Testis (tissue), 3 donors: Measurements from ENCODE around the gene SLC22A16. TPM values are rescaled to one million over a fixed set of nuclear protein-coding genes. Genes with fewer than 3 reads are reported as not detected.

Experiments
- DNase-seq: peaks from one replicate; pipeline ENCODE4 v3.0.0-alpha.2; 2019
- H3K27ac ChIP-seq, 2 donors: fragments of 200-600 bp; sonication (generic); one replicate each; pipeline ENCODE4 v1.5.1; 2019
- H3K27me3 ChIP-seq: fragments of 200-600 bp; sonication (generic); one replicate; pipeline ENCODE4 v1.5.1; 2019
- H3K36me3 ChIP-seq: fragments of 200-600 bp; sonication (generic); one replicate; pipeline ENCODE4 v1.5.1; 2017; ENCODE audit warnings: low read depth; ENCODE audit errors: missing control alignments
- H3K4me1 ChIP-seq: fragments of 200-600 bp; sonication (generic); one replicate; pipeline ENCODE4 v1.5.1; 2019
- H3K4me3 ChIP-seq, 2 donors: fragments of 200-600 bp; sonication (generic); one replicate each; pipeline ENCODE4 v1.5.1; 2017 to 2019
- H3K9me3 ChIP-seq: fragments of 200-600 bp; sonication (generic); one replicate; pipeline ENCODE4 v1.5.1; 2017
- POLR2A ChIP-seq: fragments of 450-650 bp; IDR thresholded peaks from one replicate; pipeline ENCODE4 v1.6.1; 2017; ENCODE audit warnings: antibody characterized with exemption, mild to moderate bottlenecking, moderate library complexity
- WGBS, 2 donors: methylation state at CpG; one replicate each; pipeline ENCODE4 v1.1.5; 2018; 5-methylcytosine and 5-hydroxymethylcytosine counted together
- intact Hi-C: fragments of 100-400 bp; cut with DNase I; formaldehyde crosslinking; loops from one replicate; pipeline ENCODE4 v1.15.1; 2023; ENCODE audit warnings: low total_unique reads
- polyA plus RNA-seq: library from polyadenylated mRNA; stranded (reverse); fragments of 350-450 nt; fragmentation: Illumina TruSeq; extraction: RNeasy Lipid Tissue Mini Kit (QIAGEN cat#74804); gene quantifications from one replicate; pipeline ENCODE4 v1.2.3, GENCODE V29; 2014; ENCODE audit warnings: low read depth, low replicate concordance; ENCODE audit not compliant: insufficient read depth
- total RNA-seq, 2 donors: library from RNA; depleted of rRNA; stranded (reverse); fragments of >200 nt; gene quantifications; one replicate each; pipeline ENCODE4 v1.2.3, GENCODE V29; 2016
- TF ChIP-seq, protein P1 (sequence below), 3 experiments: fragments of 450-650 bp in 2 of 3; fragments of 200-600 bp in 1 of 3; sonication (generic) in 1 of 3; IDR thresholded peaks; one replicate each; pipeline ENCODE4 v1.5.1; 2016 to 2019; ENCODE audit warnings: antibody characterized with exemption in 3 of 3, mild to moderate bottlenecking in 2 of 3, moderate library complexity in 1 of 3

Gene SLC22A16
- total and polyA plus RNA-seq, 3 donors from 2014 or later, result 17.2 to 49.5 (median 25.0) TPM

- Histone ChIP-seq H3K4me1 (no peaks in the 10 kb centered on the region), H3K27ac (no peak overlapping the region), H3K27me3 (no peaks in the 10 kb centered on the region), H3K9me3 (no peaks in the 10 kb centered on the region), H3K36me3 (no peaks in the 10 kb centered on the region), H3K4me3 (no peak overlapping the region)
- WGBS, 2 donors, result 88 to 94% methylated on average over 1 of the region's 1 CpG
- intact Hi-C loops, result no loop called here
- TF ChIP-seq, protein P1, sequence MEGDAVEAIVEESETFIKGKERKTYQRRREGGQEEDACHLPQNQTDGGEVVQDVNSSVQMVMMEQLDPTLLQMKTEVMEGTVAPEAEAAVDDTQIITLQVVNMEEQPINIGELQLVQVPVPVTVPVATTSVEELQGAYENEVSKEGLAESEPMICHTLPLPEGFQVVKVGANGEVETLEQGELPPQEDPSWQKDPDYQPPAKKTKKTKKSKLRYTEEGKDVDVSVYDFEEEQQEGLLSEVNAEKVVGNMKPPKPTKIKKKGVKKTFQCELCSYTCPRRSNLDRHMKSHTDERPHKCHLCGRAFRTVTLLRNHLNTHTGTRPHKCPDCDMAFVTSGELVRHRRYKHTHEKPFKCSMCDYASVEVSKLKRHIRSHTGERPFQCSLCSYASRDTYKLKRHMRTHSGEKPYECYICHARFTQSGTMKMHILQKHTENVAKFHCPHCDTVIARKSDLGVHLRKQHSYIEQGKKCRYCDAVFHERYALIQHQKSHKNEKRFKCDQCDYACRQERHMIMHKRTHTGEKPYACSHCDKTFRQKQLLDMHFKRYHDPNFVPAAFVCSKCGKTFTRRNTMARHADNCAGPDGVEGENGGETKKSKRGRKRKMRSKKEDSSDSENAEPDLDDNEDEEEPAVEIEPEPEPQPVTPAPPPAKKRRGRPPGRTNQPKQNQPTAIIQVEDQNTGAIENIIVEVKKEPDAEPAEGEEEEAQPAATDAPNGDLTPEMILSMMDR (IDR thresholded peaks at IDR 0.05), result no peak
- no peak for TF ChIP-seq POLR2A
- DNase-seq, result no peak
These were observed 8.8 kb downstream of the SLC22A16 start for GRCh38 chr6:110467566-110468140.

- TF ChIP-seq, protein P1 (IDR thresholded peaks at IDR 0.05), result no peak
- no peak for TF ChIP-seq POLR2A
- intact Hi-C loops, result no loop called here
- no peaks in the 10 kb centered on the region for H3K27me3 ChIP-seq
- no peak overlapping the region for H3K4me3 ChIP-seq
- no peaks in the 10 kb centered on the region for H3K36me3 ChIP-seq
- H3K27ac ChIP-seq, result no peak overlapping the region
- 81 to 83% methylated on average over 2 of the region's 2 CpGs for WGBS, 2 donors
- DNase-seq, result no peak
- H3K9me3 ChIP-seq, result no peaks in the 10 kb centered on the region
- no peaks in the 10 kb centered on the region for H3K4me1 ChIP-seq
These were observed 13.4 kb downstream of the SLC22A16 start for GRCh38 chr6:110462884-110463481.

DNA sequence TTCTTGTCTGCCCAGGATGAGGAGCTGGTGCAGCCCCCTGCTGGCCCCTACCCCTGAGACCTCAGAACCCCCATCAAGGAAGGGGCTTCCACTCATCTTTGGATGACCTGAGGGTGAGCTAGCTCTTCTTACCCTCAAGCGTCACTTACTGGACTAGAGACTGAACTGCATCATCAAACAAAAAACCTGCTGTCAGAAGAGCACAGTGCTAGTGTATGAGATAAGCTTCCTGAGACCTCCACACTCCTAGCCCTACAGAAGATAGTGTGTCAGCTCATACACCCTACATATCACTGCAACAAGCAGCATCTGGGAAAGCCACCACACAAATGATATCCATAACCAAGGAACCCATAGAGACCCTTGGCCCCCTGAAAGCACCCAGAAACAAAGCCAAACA is 15.0 kb downstream of the SLC22A16 start:
- WGBS, 2 donors, result 95 to 100% methylated on average over 1 of the region's 1 CpG
- intact Hi-C loops, result no loop called here
- no peak overlapping the region for H3K27ac ChIP-seq
- H3K4me3 ChIP-seq, result no peak overlapping the region
- DNase-seq, result no peak
- H3K36me3 ChIP-seq, result no peaks in the 10 kb centered on the region
- H3K4me1 ChIP-seq, result no peaks in the 10 kb centered on the region
- no peak for TF ChIP-seq POLR2A
- TF ChIP-seq, protein P1 (IDR thresholded peaks at IDR 0.05), result no peak
- no peaks in the 10 kb centered on the region for H3K9me3 ChIP-seq
- no peaks in the 10 kb centered on the region for H3K27me3 ChIP-seq

- intact Hi-C loops, result no loop called here
- H3K9me3 ChIP-seq, result no peaks in the 10 kb centered on the region
- DNase-seq, result no peak
- no peaks in the 10 kb centered on the region for H3K27me3 ChIP-seq
- H3K4me3 ChIP-seq, result no peak overlapping the region
- H3K27ac ChIP-seq, result no peak overlapping the region
- no peak for TF ChIP-seq POLR2A
- TF ChIP-seq, protein P1 (IDR thresholded peaks at IDR 0.05), result no peak
- H3K4me1 ChIP-seq, result no peaks in the 10 kb centered on the region
- H3K36me3 ChIP-seq, result no peaks in the 10 kb centered on the region
- WGBS, 2 donors, result 86 to 94% methylated on average over 2 of the region's 2 CpGs
These were observed 17.3 kb downstream of the SLC22A16 start for GRCh38 chr6:110459137-110459536.

GRCh38 chr6:110458476-110458875 is 17.9 kb downstream of the SLC22A16 start:
- 100% methylated on average over 1 of the region's 1 CpG for WGBS, 2 donors

More at GRCh38 chr6:110458476-110458875, 17.9 kb downstream of the SLC22A16 start:
- Histone ChIP-seq H3K4me1 (no peaks in the 10 kb centered on the region), H3K27me3 (no peaks in the 10 kb centered on the region), H3K36me3 (no peaks in the 10 kb centered on the region), H3K4me3 (no peak overlapping the region), H3K27ac (no peak overlapping the region), H3K9me3 (no peaks in the 10 kb centered on the region)
- no peak for DNase-seq
- no peak for TF ChIP-seq POLR2A
- TF ChIP-seq, protein P1 (IDR thresholded peaks at IDR 0.05), result no peak
- intact Hi-C loops, result no loop called here
